HFFc6 (cell line): ENCODE data around the gene PPWD1. TPM values are rescaled to one million over a fixed set of nuclear protein-coding genes. Genes with fewer than 3 reads are reported as not detected.
"Not testable (repeated sequence)": the region's sequence is repeated elsewhere in the genome, so short reads cannot be mapped to it uniquely, and the experiment has no call there.

Experiments
- DNase-seq: peaks from one replicate; pipeline ENCODE4 v3.0.0-alpha.2; 2018
- H3K27ac Mint-ChIP-seq: 2 replicates; pipeline ENCODE4 v1.8.0; 2020; ENCODE audit warnings: mild to moderate bottlenecking, mixed read lengths
- H3K27me3 Mint-ChIP-seq: 2 replicates; pipeline ENCODE4 v1.8.0; 2021; ENCODE audit warnings: mild to moderate bottlenecking, moderate library complexity, mixed read lengths; ENCODE audit not compliant: insufficient read depth
- H3K36me3 Mint-ChIP-seq: 2 replicates; pipeline ENCODE4 v1.8.0; 2021; ENCODE audit warnings: low read depth, mixed read lengths
- H3K4me1 Mint-ChIP-seq: 2 replicates; pipeline ENCODE4 v1.8.0; 2020; ENCODE audit warnings: low read depth, mixed read lengths
- H3K4me3 Mint-ChIP-seq: 2 replicates; pipeline ENCODE4 v1.8.0; 2020; ENCODE audit warnings: mild to moderate bottlenecking, moderate library complexity, mixed read lengths
- H3K9me3 Mint-ChIP-seq: 2 replicates; pipeline ENCODE4 v1.8.0; 2020; ENCODE audit warnings: mild to moderate bottlenecking, mixed read lengths
- CTCF ChIP-seq: fragments of 200-600 bp; sonication (generic); IDR thresholded peaks from 2 replicates; pipeline ENCODE4 v1.5.0; 2021; ENCODE audit warnings: antibody characterized with exemption, mild to moderate bottlenecking
- total RNA-seq, 6 experiments: library from RNA; stranded (reverse); fragmentation: NEBNext Ultra II Directional; extraction: Animal tissue kit (Norgen Biotek cat#: 25700); gene quantifications; 2 replicates in 1 of 6; 3 replicates in 5 of 6; pipeline ENCODE4 v1.2.3, GENCODE V29; 2021

PPWD1 gene
- total RNA-seq, 6 experiments from 2014 or later, result 17.1 to 24.0 (median 22.1) TPM

- Mint-ChIP-seq H3K36me3 (peaks cover 28% of the 10 kb centered on the region), H3K4me1 (peaks cover 19% of the 10 kb centered on the region), H3K27ac (no peak overlapping the region), H3K4me3 (no peak overlapping the region), H3K9me3 (no peaks in the 10 kb centered on the region), H3K27me3 (no peaks in the 10 kb centered on the region)
- DNase-seq, result no peak
- TF ChIP-seq CTCF, result peak; percentile 57
Measured at GRCh38 chr5:65588694-65589093, 25.6 kb downstream of the PPWD1 start.

GRCh38 chr5:65601761-65602160, 38.7 kb downstream of the PPWD1 start:
- H3K27ac Mint-ChIP-seq, H3K27me3 Mint-ChIP-seq, DNase-seq, H3K4me3 Mint-ChIP-seq, H3K4me1 Mint-ChIP-seq: not testable (repeated sequence)
- peaks cover 82% of the 10 kb centered on the region for H3K36me3 Mint-ChIP-seq
- H3K9me3 Mint-ChIP-seq, result peaks cover 29% of the 10 kb centered on the region

- Mint-ChIP-seq H3K27me3 (no peaks in the 10 kb centered on the region), H3K9me3 (no peaks in the 10 kb centered on the region), H3K27ac (no peak overlapping the region), H3K36me3 (peaks cover 38% of the 10 kb centered on the region), H3K4me1 (peaks cover 7% of the 10 kb centered on the region), H3K4me3 (no peak overlapping the region)
- no peak for TF ChIP-seq CTCF
- no peak for DNase-seq
Measured at GRCh38 chr5:65611524-65611923, 48.4 kb downstream of the PPWD1 start.

- H3K36me3 Mint-ChIP-seq, result peaks cover 32% of the 10 kb centered on the region
- H3K4me3 Mint-ChIP-seq, result no peak overlapping the region
- TF ChIP-seq CTCF, result no peak
- peaks cover 7% of the 10 kb centered on the region for H3K4me1 Mint-ChIP-seq
- no peak overlapping the region for H3K27ac Mint-ChIP-seq
- DNase-seq, result no peak
- no peaks in the 10 kb centered on the region for H3K9me3 Mint-ChIP-seq
- no peaks in the 10 kb centered on the region for H3K27me3 Mint-ChIP-seq
Measured at GRCh38 chr5:65612298-65612907, 49.3 kb downstream of the PPWD1 start.

GRCh38 chr5:65620021-65620420, 56.9 kb downstream of the PPWD1 start:
- H3K4me3 Mint-ChIP-seq, result no peak overlapping the region
- peaks cover 5% of the 10 kb centered on the region; the same call in 1 of the 2 replicates for H3K36me3 Mint-ChIP-seq
- no peaks in the 10 kb centered on the region for H3K27me3 Mint-ChIP-seq
- H3K9me3 Mint-ChIP-seq, result no peaks in the 10 kb centered on the region
- peaks cover 29% of the 10 kb centered on the region for H3K4me1 Mint-ChIP-seq
- no peak overlapping the region for H3K27ac Mint-ChIP-seq
- no peak for TF ChIP-seq CTCF
- no peak for DNase-seq

GRCh38 chr5:65621961-65622360, 58.9 kb downstream of the PPWD1 start:
- H3K27ac Mint-ChIP-seq, DNase-seq, H3K9me3 Mint-ChIP-seq, H3K27me3 Mint-ChIP-seq: not testable (repeated sequence)
- H3K4me3 Mint-ChIP-seq, result peak overlapping the region; percentile 100
- peaks cover 15% of the 10 kb centered on the region for H3K36me3 Mint-ChIP-seq
- H3K4me1 Mint-ChIP-seq, result peaks cover 36% of the 10 kb centered on the region
